BLaER1 treated with 17β-estradiol and CSF1 and Interleukin-3, amounts not matched to agents 10 nM and 100 nM (cell line): ENCODE measurements around the gene BANP.
"Not testable (repeated sequence)": the region's sequence is repeated elsewhere in the genome, so short reads cannot be mapped to it uniquely, and the experiment has no call there.

Experiments
- H3K27ac ChIP-seq, 11 experiments: shearing (Covaris generic); formaldehyde crosslinking; 2 replicates each; pipeline ENCODE4 v1.8.1; 2022
- H3K27me3 ChIP-seq, 11 experiments: shearing (Covaris generic); formaldehyde crosslinking; 2 replicates each; pipeline ENCODE4 v1.8.1; 2022
- H3K36me3 ChIP-seq, 11 experiments: shearing (Covaris generic); formaldehyde crosslinking; 2 replicates each; pipeline ENCODE4 v1.8.1; 2022
- H3K4me1 ChIP-seq, 10 experiments: shearing (Covaris generic); formaldehyde crosslinking; 2 replicates each; pipeline ENCODE4 v1.8.1; 2022
- H3K4me2 ChIP-seq, 11 experiments: shearing (Covaris generic); formaldehyde crosslinking; 2 replicates each; pipeline ENCODE4 v1.8.1; 2022
- H3K4me3 ChIP-seq, 10 experiments: shearing (Covaris generic); formaldehyde crosslinking; 2 replicates each; pipeline ENCODE4 v1.8.1; 2022
- H3K9ac ChIP-seq, 11 experiments: shearing (Covaris generic); formaldehyde crosslinking; 2 replicates each; pipeline ENCODE4 v1.8.1; 2022
- H3K9me3 ChIP-seq, 11 experiments: shearing (Covaris generic); formaldehyde crosslinking; replicated peaks in 1 of 11; 2 replicates each; pipeline ENCODE4 v1.8.1; 2022
- H4K20me1 ChIP-seq, 11 experiments: shearing (Covaris generic); formaldehyde crosslinking; 2 replicates each; pipeline ENCODE4 v1.8.1; 2022
- Cebpa-rat ChIP-seq, 11 experiments: shearing (Covaris generic); IDR thresholded peaks; 2 replicates each; pipeline ENCODE4 v1.8.1; 2022

The BANP gene

GRCh38 chr16:88039591-88039990 lies 88.4 kb downstream of the BANP start:
- Histone ChIP-seq H3K9ac (no peak overlapping the region), H3K27ac (peak overlapping the region in 1 of 11 experiments; percentile 44; a peak in 1 of 22 replicates), H3K4me3 (no peak overlapping the region), H3K4me1 (peaks cover 15 to 41% (median 29%) of the 10 kb centered on the region in 10 experiments), H4K20me1 (no peaks in the 10 kb centered on the region; a peak in 2 of 22 replicates), H3K36me3 (peaks cover 21 to 56% (median 28%) of the 10 kb centered on the region in 11 experiments), H3K4me2 (no peak overlapping the region), H3K9me3 (no peaks in the 10 kb centered on the region), H3K27me3 (no peaks in the 10 kb centered on the region)
- no peak for TF ChIP-seq Cebpa-rat (IDR thresholded peaks at IDR 0.05)

DNA sequence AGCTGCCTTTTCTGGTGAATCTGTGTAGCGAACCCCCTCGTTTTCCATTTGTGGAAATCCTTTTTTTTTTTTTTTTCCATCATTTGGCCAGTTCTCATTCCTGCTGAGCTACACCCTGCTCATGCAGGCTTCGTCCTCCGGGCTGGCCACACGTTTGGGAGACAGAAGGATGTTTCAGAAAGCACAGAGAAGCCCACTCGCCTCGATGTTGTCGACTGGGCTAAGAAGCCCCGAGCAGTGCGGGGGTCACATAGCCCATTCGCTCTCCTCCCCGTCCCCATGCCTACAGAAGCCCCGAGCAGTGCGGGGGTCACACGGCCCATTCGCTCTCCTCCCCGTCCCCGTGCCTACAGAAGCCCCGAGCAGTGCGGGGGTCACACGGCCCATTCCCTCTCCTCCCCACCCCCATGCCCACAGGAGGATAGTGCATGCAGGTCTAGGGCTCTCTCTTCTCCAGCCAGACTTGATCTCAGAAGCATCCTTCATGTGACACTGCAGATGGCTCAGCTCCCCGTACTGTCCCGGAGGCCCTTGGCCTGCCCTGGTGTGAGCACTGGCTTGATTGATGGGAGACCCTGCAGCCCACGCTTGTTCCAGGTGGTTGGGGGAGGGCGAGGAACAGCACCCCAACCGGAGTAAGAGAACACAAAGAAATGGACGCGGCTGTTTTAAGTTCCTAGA lies 89.1 kb downstream of the BANP start:
- H3K4me1 ChIP-seq: peaks cover 22 to 46% (median 36%) of the 10 kb centered on the region in 10 experiments
- H3K9me3 ChIP-seq, H3K27me3 ChIP-seq, H4K20me1 ChIP-seq, H3K4me2 ChIP-seq, H3K9ac ChIP-seq, H3K4me3 ChIP-seq: not testable (repeated sequence)
- H3K27ac ChIP-seq: peak overlapping the region in 3 of 11 experiments; percentile 29 to 45 (median 44); a peak in 2 of 22 replicates
- H3K36me3 ChIP-seq: peaks cover 14 to 49% (median 20%) of the 10 kb centered on the region in 11 experiments

- not testable (repeated sequence) for H3K4me3 ChIP-seq, H3K27me3 ChIP-seq, H4K20me1 ChIP-seq, H3K9ac ChIP-seq, H3K9me3 ChIP-seq, H3K4me2 ChIP-seq
- Histone ChIP-seq H3K27ac (peak overlapping the region in 3 of 11 experiments; percentile 29 to 45 (median 44); a peak in 3 of 22 replicates), H3K36me3 (peaks cover 9 to 44% (median 15%) of the 10 kb centered on the region in 11 experiments), H3K4me1 (peaks cover 27 to 47% (median 41%) of the 10 kb centered on the region in 10 experiments)
Measured at GRCh38 chr16:88040877-88041244, 89.6 kb downstream of the BANP start.

DNA sequence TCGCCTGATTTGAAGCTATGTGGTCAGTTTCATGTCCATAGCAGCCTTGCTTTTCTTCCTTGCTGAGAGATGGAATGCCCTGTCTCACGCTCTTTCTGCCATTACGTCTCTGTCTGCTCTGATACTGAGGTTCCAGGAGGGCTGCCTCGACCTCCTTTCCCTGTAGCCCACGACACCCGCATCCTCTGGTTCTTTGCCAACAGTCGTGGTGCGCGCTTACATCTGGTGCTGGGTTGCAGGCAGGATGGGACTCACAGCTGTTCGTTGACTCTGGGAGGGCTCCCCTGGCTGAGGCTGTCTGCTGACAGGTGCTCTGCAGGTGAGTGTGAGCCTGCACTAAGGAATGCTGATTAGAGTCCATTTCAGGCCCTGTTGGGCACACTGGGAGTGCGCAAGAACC lies 90.3 kb downstream of the BANP start:
- H3K9me3 ChIP-seq, H3K4me3 ChIP-seq, H3K9ac ChIP-seq, H4K20me1 ChIP-seq, H3K27me3 ChIP-seq: not testable (repeated sequence)
- Histone ChIP-seq H3K27ac (peak overlapping the region in 5 of 11 experiments; percentile 47 to 83 (median 71); a peak in 9 of 22 replicates), H3K36me3 (peaks cover 4 to 37% (median 9%) of the 10 kb centered on the region in 11 experiments; a peak in 16 of 22 replicates), H3K4me2 (peak overlapping the region in 8 of 11 experiments; percentile 29 to 91 (median 50); a peak in 10 of 22 replicates), H3K4me1 (peaks cover 34 to 51% (median 48%) of the 10 kb centered on the region in 10 experiments)

GRCh38 chr16:88041986-88042562 lies 90.8 kb downstream of the BANP start:
- peak overlapping the region in 7 of 11 experiments; percentile 18 to 83 (median 71); a peak in 14 of 22 replicates for H3K27ac ChIP-seq
- peaks cover 39 to 57% (median 53%) of the 10 kb centered on the region in 10 experiments for H3K4me1 ChIP-seq
- not testable (repeated sequence) for H3K27me3 ChIP-seq, H3K9me3 ChIP-seq, H4K20me1 ChIP-seq
- H3K36me3 ChIP-seq: peaks cover 0 to 33% (median 7%) of the 10 kb centered on the region in 11 experiments; a peak in 9 of 22 replicates
- peak overlapping the region in 1 of 10 experiments; percentile 7; a peak in 1 of 20 replicates for H3K4me3 ChIP-seq
- H3K9ac ChIP-seq: peak overlapping the region in 1 of 11 experiments; percentile 30; a peak in 1 of 22 replicates
- peak overlapping the region in 9 of 11 experiments; percentile 21 to 91 (median 48); a peak in 17 of 22 replicates for H3K4me2 ChIP-seq

DNA sequence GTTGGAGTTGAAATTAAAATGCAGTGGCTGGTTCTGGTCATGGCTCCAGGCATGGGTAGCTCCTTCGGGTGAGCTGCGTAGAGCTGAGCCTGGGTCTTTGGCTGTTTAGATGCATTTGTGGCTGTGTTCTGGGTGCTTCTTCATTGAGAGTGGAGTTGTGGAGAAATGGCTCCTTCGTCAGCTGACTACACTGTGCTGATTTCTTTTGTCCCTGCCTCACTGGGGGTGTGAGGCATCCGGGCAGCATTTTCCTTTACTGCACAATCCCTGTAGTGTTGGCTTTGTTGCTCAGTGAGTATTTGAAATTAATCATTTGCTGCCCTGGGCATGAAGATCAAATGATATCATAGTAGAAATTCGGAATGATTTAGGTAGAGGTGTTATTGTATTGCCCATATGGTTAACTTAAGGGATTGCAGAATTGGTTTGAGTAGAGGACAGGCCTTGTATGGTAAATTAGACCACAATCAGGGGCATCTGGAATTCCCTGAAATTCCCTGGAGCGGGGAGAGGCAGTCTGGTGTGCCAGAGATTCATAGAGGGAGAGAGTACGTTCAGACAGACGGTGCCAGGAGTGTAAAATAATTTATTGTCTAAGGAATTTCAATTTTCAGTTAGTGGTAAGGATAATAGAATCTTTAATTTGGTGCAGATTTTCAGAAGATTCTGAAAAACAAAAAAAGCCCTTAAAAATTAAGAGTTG lies 92.1 kb downstream of the BANP start:
- H3K4me3 ChIP-seq: not testable (repeated sequence)

DNA sequence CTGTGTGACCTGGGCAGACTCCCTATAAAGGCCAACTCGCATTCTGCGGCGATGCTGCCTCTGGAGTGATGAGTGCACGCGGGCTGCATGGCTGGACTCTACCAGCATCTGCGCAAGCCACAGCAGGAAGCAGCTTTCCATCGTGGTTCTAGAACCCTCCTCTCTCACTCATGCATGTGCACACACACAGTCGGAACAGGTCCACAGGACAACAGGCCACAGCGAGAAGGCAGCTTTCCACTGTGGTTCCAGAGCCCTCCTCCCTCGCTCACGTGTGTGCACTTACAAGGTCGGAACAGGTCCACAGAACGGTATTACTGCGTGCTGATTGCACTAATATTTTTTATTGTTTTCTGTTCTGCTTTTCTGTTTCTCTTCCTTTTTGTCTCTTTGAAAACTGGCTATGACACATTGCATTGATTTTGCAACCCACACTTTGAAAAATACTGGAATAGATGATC lies 92.9 kb downstream of the BANP start:
- not testable (repeated sequence) for H3K27me3 ChIP-seq, H3K9me3 ChIP-seq, H4K20me1 ChIP-seq
- H3K27ac ChIP-seq: peak overlapping the region in 10 of 11 experiments; percentile 38 to 83 (median 78); a peak in 19 of 22 replicates
- peak overlapping the region in 6 of 11 experiments; percentile 31 to 64 (median 46); a peak in 8 of 22 replicates for H3K9ac ChIP-seq
- TF ChIP-seq Cebpa-rat (IDR thresholded peaks at IDR 0.05): peak in 5 of 11 experiments; percentile 15 to 65 (median 48); a peak in 7 of 22 replicates
- peaks cover 53 to 76% (median 64%) of the 10 kb centered on the region in 10 experiments for H3K4me1 ChIP-seq
- peaks cover 7 to 28% (median 18%) of the 10 kb centered on the region in 11 experiments for H3K36me3 ChIP-seq
- peak overlapping the region; percentile 42 to 93 (median 88); a peak in 20 of 22 replicates for H3K4me2 ChIP-seq
- 0 out of 20 replicates have a peak overlapping the region, but pooled peaks of 1 of the 10 experiments have one; percentile 8 for H3K4me3 ChIP-seq

More for the DNA sequence above, 92.1 kb downstream of the BANP start:
- not testable (repeated sequence) for H3K9me3 ChIP-seq, H4K20me1 ChIP-seq, H3K9ac ChIP-seq, H3K27me3 ChIP-seq
- H3K4me1 ChIP-seq: peaks cover 52 to 69% (median 63%) of the 10 kb centered on the region in 10 experiments
- H3K36me3 ChIP-seq: peaks cover under 1 to 28% (median 16%) of the 10 kb centered on the region in 11 experiments; a peak in 16 of 22 replicates
- H3K4me2 ChIP-seq: peak overlapping the region in 9 of 11 experiments; percentile 38 to 92 (median 66); a peak in 15 of 22 replicates
- peak overlapping the region in 9 of 11 experiments; percentile 43 to 83 (median 76); a peak in 17 of 22 replicates for H3K27ac ChIP-seq

GRCh38 chr16:88045361-88045760 lies 94.1 kb downstream of the BANP start:
- Histone ChIP-seq H3K9ac (peak overlapping the region in 10 of 11 experiments; percentile 20 to 69 (median 48); a peak in 16 of 22 replicates), H3K4me1 (peaks cover 53 to 77% (median 64%) of the 10 kb centered on the region in 10 experiments), H3K36me3 (peaks cover 17 to 32% (median 27%) of the 10 kb centered on the region in 11 experiments), H3K27ac (peak overlapping the region in 10 of 11 experiments; percentile 71 to 83 (median 78); a peak in 20 of 22 replicates), H3K4me2 (peak overlapping the region; percentile 69 to 93 (median 83))
- not testable (repeated sequence) for H3K27me3 ChIP-seq, H3K9me3 ChIP-seq, H3K4me3 ChIP-seq, H4K20me1 ChIP-seq
